Neural progenitor cell (in vitro differentiated cells): ENCODE measurements around the gene TBC1D20. TPM values are rescaled to one million over a fixed set of nuclear protein-coding genes. Genes with fewer than 3 reads are reported as not detected.
"Not testable (repeated sequence)": the region's sequence is repeated elsewhere in the genome, so short reads cannot be mapped to it uniquely, and the experiment has no call there.

Experiments used
- DNase-seq: peaks from one replicate; pipeline ENCODE4 v3.0.0-alpha.2; 2016; ENCODE audit warnings: low spot score
- H2AFZ ChIP-seq: fragments of 200-600 bp; sonication (generic); replicated peaks from 2 replicates; pipeline ENCODE4 v1.6.1; 2016; ENCODE audit warnings: antibody characterized with exemption
- H3F3A ChIP-seq: fragments of 200-600 bp; sonication (generic); 2 replicates; pipeline ENCODE4 v1.6.1; 2016; ENCODE audit warnings: antibody characterized with exemption, low read depth
- H3K27ac ChIP-seq: fragments of 200-600 bp; sonication (generic); 2 replicates; pipeline ENCODE4 v1.5.1; 2016; ENCODE audit warnings: mild to moderate bottlenecking
- H3K27me3 ChIP-seq: fragments of 200-600 bp; sonication (generic); 2 replicates; pipeline ENCODE4 v1.6.1; 2016; ENCODE audit warnings: mild to moderate bottlenecking, moderate library complexity
- H3K36me3 ChIP-seq: fragments of 200-600 bp; sonication (generic); 2 replicates; pipeline ENCODE4 v1.5.1; 2016
- H3K4me1 ChIP-seq: fragments of 200-600 bp; sonication (generic); 2 replicates; pipeline ENCODE4 v1.6.1; 2016; ENCODE audit warnings: mixed run types
- H3K4me2 ChIP-seq: fragments of 200-600 bp; sonication (generic); 2 replicates; pipeline ENCODE4 v1.6.1; 2016
- H3K4me3 ChIP-seq: fragments of 200-600 bp; sonication (generic); 2 replicates; pipeline ENCODE4 v1.5.1; 2016
- H3K79me2 ChIP-seq: fragments of 200-600 bp; sonication (generic); 2 replicates; pipeline ENCODE4 v1.6.1; 2016; ENCODE audit warnings: low read depth
- H3K9ac ChIP-seq: fragments of 200-600 bp; sonication (generic); 2 replicates; pipeline ENCODE4 v1.6.1; 2016
- H3K9me3 ChIP-seq: fragments of 200-600 bp; sonication (generic); 2 replicates; pipeline ENCODE4 v1.5.1; 2016; ENCODE audit warnings: low read depth
- H4K20me1 ChIP-seq: fragments of 200-600 bp; sonication (generic); 2 replicates; pipeline ENCODE4 v1.6.1; 2016; ENCODE audit warnings: low read depth
- H3K27ac Mint-ChIP-seq: 3 replicates; pipeline ENCODE4 v1.8.0; 2021; ENCODE audit warnings: mixed read lengths
- H3K27me3 Mint-ChIP-seq: 2 replicates; pipeline ENCODE4 v1.8.0; 2022; ENCODE audit warnings: low read depth, mild to moderate bottlenecking, inconsistent platforms, moderate library complexity, mixed read lengths; ENCODE audit not compliant: insufficient read depth
- H3K36me3 Mint-ChIP-seq: 3 replicates; pipeline ENCODE4 v1.8.0; 2021; ENCODE audit warnings: mixed read lengths
- H3K4me1 Mint-ChIP-seq: 3 replicates; pipeline ENCODE4 v1.8.0; 2021; ENCODE audit warnings: mixed read lengths
- H3K4me3 Mint-ChIP-seq: 3 replicates; pipeline ENCODE4 v1.8.0; 2021; ENCODE audit warnings: mild to moderate bottlenecking, moderate library complexity, mixed read lengths
- H3K9me3 Mint-ChIP-seq: 3 replicates; pipeline ENCODE4 v1.8.0; 2020; ENCODE audit warnings: mixed read lengths
- CTCF ChIP-seq: fragments of 200-600 bp; sonication (generic); IDR thresholded peaks from 2 replicates; pipeline ENCODE4 v1.5.1; 2017; ENCODE audit warnings: antibody characterized with exemption, mild to moderate bottlenecking
- EZH2 ChIP-seq: fragments of 200-600 bp; sonication (generic); IDR thresholded peaks from 2 replicates; pipeline ENCODE4 v1.6.1; 2017; ENCODE audit warnings: antibody characterized with exemption, mild to moderate bottlenecking, moderate library complexity
- EZH2phosphoT487 ChIP-seq: fragments of 200-600 bp; sonication (generic); IDR thresholded peaks from 2 replicates; pipeline ENCODE4 v1.6.1; 2017; ENCODE audit warnings: antibody characterized with exemption
- total RNA-seq: library from RNA; depleted of rRNA; stranded (reverse); fragments of >200 nt; gene quantifications from 2 replicates; pipeline ENCODE4 v1.2.3, GENCODE V29; 2015; ENCODE audit warnings: low replicate concordance

Gene TBC1D20
- total RNA-seq, 1 donor from 2014 or later, result 23.2 TPM

- H3K27ac Mint-ChIP-seq, result no peak overlapping the region
These were observed 65.5 kb downstream of the TBC1D20 start for GRCh38 chr20:396619-397431.

DNA sequence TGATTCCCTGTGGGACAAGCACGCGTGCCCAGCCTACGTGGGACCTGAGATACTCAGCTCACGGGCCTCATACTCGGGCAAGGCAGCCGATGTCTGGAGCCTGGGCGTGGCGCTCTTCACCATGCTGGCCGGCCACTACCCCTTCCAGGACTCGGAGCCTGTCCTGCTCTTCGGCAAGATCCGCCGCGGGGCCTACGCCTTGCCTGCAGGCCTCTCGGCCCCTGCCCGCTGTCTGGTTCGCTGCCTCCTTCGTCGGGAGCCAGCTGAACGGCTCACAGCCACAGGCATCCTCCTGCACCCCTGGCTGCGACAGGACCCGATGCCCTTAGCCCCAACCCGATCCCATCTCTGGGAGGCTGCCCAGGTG lies 66.1 kb downstream of the TBC1D20 start:
- H3F3A ChIP-seq, result peaks cover 5% of the 10 kb centered on the region
- no peak overlapping the region for H2AFZ ChIP-seq
- Mint-ChIP-seq H3K4me3 (no peak overlapping the region), H3K27me3 (peaks cover 5% of the 10 kb centered on the region), H3K9me3 (no peaks in the 10 kb centered on the region), H3K27ac (no peak overlapping the region), H3K4me1 (peaks cover 12% of the 10 kb centered on the region), H3K36me3 (no peaks in the 10 kb centered on the region)
- no peak overlapping the region for H3K4me3 ChIP-seq
- no peaks in the 10 kb centered on the region for H3K9me3 ChIP-seq
- peaks cover 10% of the 10 kb centered on the region for H3K4me1 ChIP-seq
- TF ChIP-seq EZH2 (no peak), EZH2phosphoT487 (no peak), CTCF (no peak)
- no peak overlapping the region for H3K9ac ChIP-seq
- DNase-seq, result no peak
- no peaks in the 10 kb centered on the region for H3K36me3 ChIP-seq
- H3K27ac ChIP-seq, result no peak overlapping the region
- no peaks in the 10 kb centered on the region for H3K79me2 ChIP-seq
- no peaks in the 10 kb centered on the region for H3K27me3 ChIP-seq
- no peaks in the 10 kb centered on the region for H4K20me1 ChIP-seq
- no peak overlapping the region for H3K4me2 ChIP-seq

More at GRCh38 chr20:396619-397431, 65.5 kb downstream of the TBC1D20 start:
- H3K36me3 ChIP-seq, result no peaks in the 10 kb centered on the region
- DNase-seq, result no peak
- H4K20me1 ChIP-seq, result no peaks in the 10 kb centered on the region
- TF ChIP-seq EZH2phosphoT487 (no peak), CTCF (no peak), EZH2 (no peak)
- no peaks in the 10 kb centered on the region for H3K27me3 ChIP-seq
- H3K27ac ChIP-seq, result no peak overlapping the region
- H3K9me3 ChIP-seq, result no peaks in the 10 kb centered on the region
- no peak overlapping the region for H2AFZ ChIP-seq
- H3F3A ChIP-seq, result peaks cover 5% of the 10 kb centered on the region
- no peaks in the 10 kb centered on the region for H3K79me2 ChIP-seq
- no peak overlapping the region for H3K4me3 Mint-ChIP-seq
- peaks cover 10% of the 10 kb centered on the region for H3K4me1 ChIP-seq
- peaks cover 5% of the 10 kb centered on the region for H3K27me3 Mint-ChIP-seq
- no peak overlapping the region for H3K4me3 ChIP-seq
- H3K36me3 Mint-ChIP-seq, result no peaks in the 10 kb centered on the region
- peaks cover 12% of the 10 kb centered on the region for H3K4me1 Mint-ChIP-seq
- H3K4me2 ChIP-seq, result no peak overlapping the region
- no peak overlapping the region for H3K9ac ChIP-seq
- no peaks in the 10 kb centered on the region for H3K9me3 Mint-ChIP-seq

DNA sequence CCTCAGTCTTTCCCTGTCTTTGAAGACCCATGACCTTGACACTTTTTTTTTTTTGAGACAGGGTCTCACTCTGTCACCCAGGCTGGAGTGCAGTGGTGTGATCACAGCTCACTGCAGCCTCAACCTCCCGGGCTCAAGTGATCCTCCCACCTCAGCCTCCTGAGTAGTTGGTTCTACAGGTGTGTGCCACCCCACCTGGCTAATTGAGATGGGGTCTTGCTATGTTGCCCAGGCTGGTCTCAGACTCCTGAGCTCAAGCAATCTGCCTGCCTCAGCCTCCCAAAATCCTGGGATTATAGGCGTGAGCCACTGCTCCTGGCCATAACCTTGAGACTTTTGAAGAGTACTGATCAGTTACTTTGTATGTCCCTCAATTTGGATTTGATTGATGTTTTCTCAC lies 69.0 kb downstream of the TBC1D20 start:
- not testable (repeated sequence) for H3K9ac ChIP-seq, H3K27me3 Mint-ChIP-seq

GRCh38 chr20:391041-391711 lies 71.2 kb downstream of the TBC1D20 start:
- Histone ChIP-seq H4K20me1 (no peaks in the 10 kb centered on the region), H3K27me3 (no peaks in the 10 kb centered on the region), H3F3A (no peaks in the 10 kb centered on the region), H2AFZ (no peak overlapping the region), H3K79me2 (no peaks in the 10 kb centered on the region), H3K36me3 (no peaks in the 10 kb centered on the region), H3K4me2 (no peak overlapping the region), H3K9ac (no peak overlapping the region), H3K27ac (no peak overlapping the region), H3K4me1 (no peaks in the 10 kb centered on the region), H3K4me3 (no peak overlapping the region), H3K9me3 (no peaks in the 10 kb centered on the region)
- no peak for TF ChIP-seq EZH2phosphoT487
- no peak for TF ChIP-seq CTCF
- TF ChIP-seq EZH2, result no peak
- Mint-ChIP-seq H3K9me3 (no peaks in the 10 kb centered on the region), H3K4me1 (no peaks in the 10 kb centered on the region), H3K27me3 (peaks cover 2% of the 10 kb centered on the region), H3K4me3 (no peak overlapping the region), H3K36me3 (no peaks in the 10 kb centered on the region), H3K27ac (no peak overlapping the region)
- no peak for DNase-seq

More for the DNA sequence above, 69.0 kb downstream of the TBC1D20 start:
- H3K4me3 ChIP-seq, H3F3A ChIP-seq, H3K27ac ChIP-seq, H3K4me2 ChIP-seq, H2AFZ ChIP-seq, DNase-seq, H3K27ac Mint-ChIP-seq, H3K79me2 ChIP-seq, H3K4me1 Mint-ChIP-seq, H3K4me1 ChIP-seq, H3K9me3 Mint-ChIP-seq, H3K36me3 ChIP-seq, H3K4me3 Mint-ChIP-seq, H3K9me3 ChIP-seq, H4K20me1 ChIP-seq, H3K27me3 ChIP-seq, H3K36me3 Mint-ChIP-seq: not testable (repeated sequence)
